GM10266 (cell line): Measurements from ENCODE around the gene BEST1.
A peak's percentile ranks its signal among the peaks of the same experiment; 100 is the strongest.
"Not testable (repeated sequence)": the region's sequence is repeated elsewhere in the genome, so short reads cannot be mapped to it uniquely, and the experiment has no call there.

Source experiments
- DNase-seq: peaks from one replicate; pipeline ENCODE4 v3.0.0; 2012; ENCODE audit errors: extremely low spot score
- TF ChIP-seq, protein P1 (sequence below): IDR thresholded peaks from 2 replicates; pipeline ENCODE4 v1.5.1; 2012; ENCODE audit warnings: mild to moderate bottlenecking, low read depth; ENCODE audit not compliant: control insufficient read depth, insufficient read depth; ENCODE audit errors: missing control alignments

The BEST1 gene

DNA sequence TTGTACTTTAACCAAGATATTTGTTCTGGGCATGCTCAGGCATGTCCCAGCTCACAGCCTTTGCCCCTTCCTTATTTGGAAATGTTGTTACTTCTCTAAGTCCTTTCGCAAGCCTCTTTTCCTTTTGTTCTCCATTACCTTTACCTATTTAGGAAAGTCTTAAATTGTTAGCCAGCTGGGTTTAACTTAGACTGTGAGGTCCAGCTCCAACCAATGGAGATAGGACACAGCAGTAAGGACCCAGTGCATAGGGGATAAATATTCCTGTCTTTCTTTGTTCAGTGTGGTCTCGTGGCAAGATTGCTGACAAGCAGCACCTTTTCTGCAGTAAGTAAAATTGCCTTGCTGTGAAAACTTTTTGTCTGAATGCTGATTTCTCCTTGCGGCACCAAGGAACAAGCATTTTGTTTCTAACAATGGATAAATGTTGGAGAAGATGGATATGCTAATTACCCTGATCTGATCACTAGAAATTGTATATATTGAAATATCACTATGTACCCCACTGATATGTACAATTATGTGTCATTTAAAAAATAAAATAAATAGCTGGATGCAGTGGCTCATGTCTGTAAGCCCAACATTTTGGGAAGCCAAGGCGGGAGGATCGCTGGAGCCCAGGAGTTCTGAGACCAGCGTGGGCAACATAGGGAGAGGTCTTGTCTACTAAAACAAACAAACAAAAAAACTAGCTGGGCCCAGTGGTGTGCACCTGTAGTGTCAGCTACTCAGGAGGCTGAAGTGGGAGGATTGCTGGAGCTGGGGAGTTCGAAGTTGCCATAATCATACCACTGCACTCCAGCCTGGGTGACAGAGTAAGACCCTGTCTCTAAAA lies 49.2 kb downstream of the BEST1 start:
- no peak for DNase-seq
- TF ChIP-seq, protein P1, sequence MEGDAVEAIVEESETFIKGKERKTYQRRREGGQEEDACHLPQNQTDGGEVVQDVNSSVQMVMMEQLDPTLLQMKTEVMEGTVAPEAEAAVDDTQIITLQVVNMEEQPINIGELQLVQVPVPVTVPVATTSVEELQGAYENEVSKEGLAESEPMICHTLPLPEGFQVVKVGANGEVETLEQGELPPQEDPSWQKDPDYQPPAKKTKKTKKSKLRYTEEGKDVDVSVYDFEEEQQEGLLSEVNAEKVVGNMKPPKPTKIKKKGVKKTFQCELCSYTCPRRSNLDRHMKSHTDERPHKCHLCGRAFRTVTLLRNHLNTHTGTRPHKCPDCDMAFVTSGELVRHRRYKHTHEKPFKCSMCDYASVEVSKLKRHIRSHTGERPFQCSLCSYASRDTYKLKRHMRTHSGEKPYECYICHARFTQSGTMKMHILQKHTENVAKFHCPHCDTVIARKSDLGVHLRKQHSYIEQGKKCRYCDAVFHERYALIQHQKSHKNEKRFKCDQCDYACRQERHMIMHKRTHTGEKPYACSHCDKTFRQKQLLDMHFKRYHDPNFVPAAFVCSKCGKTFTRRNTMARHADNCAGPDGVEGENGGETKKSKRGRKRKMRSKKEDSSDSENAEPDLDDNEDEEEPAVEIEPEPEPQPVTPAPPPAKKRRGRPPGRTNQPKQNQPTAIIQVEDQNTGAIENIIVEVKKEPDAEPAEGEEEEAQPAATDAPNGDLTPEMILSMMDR: no peak

DNA sequence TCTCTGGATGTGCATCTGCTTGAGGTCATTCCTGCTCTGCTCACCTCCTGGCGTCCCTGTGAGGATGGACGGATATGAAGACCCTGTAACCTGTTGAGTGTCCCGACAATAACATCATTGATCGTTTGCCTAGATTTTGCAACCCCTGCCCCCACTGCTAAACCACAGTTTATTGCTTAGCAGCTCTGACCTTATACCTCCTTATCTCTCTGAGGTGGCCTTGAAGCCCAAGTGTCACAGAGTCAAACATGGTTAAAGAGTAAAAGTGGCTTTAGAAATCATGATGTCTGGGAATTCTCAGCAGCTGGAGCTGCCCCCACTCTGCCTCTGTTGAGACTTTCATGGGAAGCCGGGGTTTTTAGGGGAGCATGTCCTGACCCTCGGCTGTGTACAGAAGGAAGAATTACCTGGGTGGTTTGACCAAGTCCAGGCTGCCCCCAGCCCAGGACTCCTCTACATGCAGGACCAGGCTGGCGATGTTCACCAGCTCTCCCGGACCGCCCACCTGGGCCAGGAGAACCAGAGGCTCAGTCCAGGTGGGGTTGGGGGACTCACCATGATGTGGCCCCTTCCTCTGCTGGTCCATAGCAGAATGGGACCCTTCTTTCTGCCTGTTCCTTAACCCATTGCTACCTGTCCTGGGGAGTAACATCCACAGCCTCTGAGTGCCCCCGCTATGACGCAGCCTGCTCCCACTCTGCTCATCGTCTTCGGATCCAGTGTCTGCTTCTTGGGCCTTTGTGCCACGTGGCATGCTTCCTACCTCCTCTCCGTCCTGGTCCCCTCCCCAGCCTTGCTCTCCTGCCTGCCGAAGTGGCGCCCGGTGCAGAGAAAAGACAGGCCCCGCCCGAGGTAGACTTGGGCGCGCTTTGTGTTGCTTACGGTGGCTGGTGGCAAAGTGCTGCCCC lies 50.6 kb downstream of the BEST1 start:
- TF ChIP-seq, protein P1: no peak
- no peak for DNase-seq

DNA sequence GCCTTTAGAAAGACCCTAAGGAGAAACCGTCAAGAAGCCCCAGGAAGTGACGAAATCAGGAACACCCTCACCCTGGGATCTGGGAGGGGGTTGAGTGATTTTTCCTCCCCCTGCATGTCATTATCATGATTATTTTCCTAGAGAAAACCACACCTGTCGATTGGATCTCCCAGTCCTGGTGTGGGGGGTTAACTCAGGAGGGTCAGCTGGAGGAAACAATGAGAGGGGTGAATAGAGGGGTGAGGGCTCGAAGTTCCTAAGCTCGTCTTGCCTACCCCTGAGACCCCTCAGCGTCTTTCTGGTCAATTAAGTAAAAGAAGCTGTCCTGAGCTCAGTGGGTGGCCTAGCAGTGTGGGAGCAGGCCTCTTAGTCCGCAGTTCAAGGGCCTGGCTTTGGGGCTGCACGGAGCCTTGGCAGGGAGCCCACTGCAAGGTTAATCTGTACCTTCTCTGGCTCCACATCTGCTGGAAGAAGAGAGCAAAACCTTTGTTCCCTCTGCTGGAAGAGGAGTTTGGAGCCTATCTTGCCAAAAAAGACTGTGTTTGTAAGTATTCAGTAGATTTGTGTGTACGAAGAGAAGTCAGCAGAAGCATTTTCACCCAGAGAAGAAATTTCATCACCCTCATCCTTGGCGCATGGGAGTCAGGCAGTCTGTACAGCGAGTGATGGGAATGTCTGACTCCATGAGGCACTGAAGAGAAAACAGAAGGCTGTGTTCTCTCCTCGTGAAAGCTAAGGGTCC lies 51.5 kb downstream of the BEST1 start:
- no peak for DNase-seq
- TF ChIP-seq, protein P1: no peak

DNA sequence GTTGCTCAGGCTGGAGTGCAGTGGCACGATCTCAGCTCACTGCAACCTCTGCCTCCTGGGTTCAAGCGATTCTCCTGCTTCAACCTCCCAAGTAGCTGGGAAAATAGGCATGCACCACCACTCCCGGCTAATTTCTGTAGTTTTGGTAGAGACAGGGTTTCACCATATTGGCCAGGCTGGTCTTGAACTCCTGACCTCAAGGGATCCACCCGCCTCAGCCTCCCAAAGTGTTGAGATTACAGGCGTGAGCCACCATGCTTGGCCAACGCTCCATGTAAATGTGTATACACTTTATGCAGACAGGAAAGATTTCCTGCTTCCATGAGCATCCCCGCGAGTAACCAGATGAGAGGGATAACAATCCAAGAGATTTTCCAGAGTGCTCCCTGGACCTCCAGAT lies 52.1 kb downstream of the BEST1 start:
- DNase-seq: not testable (repeated sequence)

DNA sequence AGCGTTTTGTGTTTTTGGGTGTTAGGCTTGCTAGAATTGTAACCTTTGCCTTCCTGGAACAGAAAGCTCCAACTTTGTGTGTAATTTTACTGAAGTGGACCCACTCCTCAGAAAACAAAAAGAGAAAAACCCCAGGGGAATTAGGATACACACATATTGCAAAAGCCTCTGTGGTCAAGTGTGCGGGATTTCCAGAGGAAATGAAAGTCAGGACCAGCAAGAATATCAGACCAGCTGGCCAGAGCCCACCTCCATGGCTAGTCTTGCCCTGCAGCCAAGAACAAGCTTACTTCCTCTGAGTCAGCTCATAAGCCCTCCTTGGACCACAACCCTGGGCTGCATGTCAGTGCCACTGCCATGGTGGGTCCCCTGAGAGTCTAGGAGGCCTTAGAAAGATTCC lies 54.3 kb downstream of the BEST1 start:
- DNase-seq: peak; percentile 47
- TF ChIP-seq, protein P1: no peak

DNA sequence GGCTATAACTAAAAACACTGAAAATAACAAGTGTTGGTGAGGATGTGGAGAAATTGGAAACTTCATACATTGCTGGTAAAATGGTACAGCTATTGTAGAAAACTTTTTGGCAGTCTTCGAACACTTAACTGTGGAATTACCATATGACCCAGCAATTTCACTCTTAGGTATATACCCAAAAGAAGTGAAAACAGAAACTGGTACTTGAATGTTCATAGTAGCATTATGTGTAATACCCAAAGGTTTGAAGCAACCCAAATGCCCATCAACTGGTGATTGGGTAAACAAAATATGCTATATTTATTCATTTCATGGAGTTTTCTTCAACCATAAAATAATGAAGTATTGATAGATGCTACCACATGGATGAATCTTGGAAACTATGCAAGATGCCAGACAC lies 58.0 kb downstream of the BEST1 start:
- no peak for DNase-seq
- TF ChIP-seq, protein P1: no peak

DNA sequence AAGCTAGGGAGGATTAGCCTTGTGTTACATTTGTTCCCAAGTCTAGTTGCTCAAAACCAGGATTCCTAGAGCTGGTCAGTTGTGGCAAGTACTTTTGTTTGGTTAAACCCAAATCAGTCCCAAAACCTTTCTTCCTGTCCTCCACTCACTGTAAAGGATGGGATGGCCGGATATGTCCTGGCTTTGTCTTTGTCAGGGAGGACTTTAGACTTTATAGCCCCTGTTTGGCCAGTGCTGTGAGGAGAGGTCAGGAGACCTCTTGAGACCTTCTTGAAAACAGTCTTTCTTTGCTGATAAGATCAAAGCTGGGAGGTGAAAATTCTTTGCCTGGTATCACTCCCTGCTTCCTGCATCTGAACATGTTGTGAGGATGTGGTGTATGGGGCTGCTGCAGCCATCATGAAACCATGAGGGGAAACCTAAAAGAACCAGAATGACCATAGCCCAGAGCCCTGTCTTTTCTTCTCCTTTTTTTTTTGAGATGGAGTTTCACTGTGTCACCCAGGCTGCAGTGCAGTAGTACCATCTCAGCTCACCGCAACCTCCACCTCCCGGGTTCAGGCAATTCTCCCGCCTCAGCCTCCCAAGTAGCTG lies 60.9 kb downstream of the BEST1 start:
- TF ChIP-seq, protein P1: no peak
- no peak for DNase-seq
